ENCODE data around the gene HIVEP1. TPM values are rescaled to one million over a fixed set of nuclear protein-coding genes. Genes with fewer than 3 reads are reported as not detected.

HIVEP1 gene
- total RNA-seq, 4 donors from 2014 or later, result 17.5 to 29.0 (median 24.1) TPM

DNA sequence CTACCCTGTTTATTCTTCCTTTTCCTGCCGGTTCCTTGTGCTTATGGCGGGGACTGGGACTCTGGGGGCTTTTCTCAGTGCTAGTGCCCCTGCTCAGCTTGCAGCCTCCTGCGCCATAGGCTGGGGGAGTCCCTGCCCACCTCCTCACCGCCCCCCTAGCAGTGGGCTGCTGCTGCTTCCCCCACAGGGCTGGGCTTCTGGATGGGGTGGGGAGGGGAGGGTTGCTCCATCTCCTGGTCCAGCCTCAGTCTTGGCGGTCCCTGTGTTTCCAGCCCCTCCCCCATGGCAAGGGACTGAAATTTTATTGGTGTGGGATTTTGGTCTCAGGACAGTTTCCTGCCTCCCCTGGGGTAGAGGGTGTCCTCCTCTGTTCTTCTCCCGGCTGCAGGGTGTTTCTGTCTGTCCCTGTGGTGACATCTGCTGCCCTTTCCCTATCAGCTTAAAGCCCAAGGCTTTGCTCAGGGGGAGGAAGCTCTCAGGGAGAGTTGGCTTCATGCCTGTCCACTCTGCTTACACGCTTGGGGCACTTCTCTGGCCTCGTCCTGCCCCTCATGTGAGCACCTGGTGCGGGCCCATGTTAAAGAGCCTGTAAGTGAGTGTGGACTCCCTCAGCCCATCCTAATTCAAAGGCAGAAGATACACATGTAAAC lies 100.6 kb downstream of the HIVEP1 start:
- no peak for TF ChIP-seq CTCF (IDR thresholded peaks at IDR 0.05; ENCODE audit: low read depth)

GRCh38 chr6:12113190-12113577 lies 101.1 kb downstream of the HIVEP1 start:
- no peak for TF ChIP-seq CTCF (IDR thresholded peaks at IDR 0.05; ENCODE audit: low read depth)

DNA sequence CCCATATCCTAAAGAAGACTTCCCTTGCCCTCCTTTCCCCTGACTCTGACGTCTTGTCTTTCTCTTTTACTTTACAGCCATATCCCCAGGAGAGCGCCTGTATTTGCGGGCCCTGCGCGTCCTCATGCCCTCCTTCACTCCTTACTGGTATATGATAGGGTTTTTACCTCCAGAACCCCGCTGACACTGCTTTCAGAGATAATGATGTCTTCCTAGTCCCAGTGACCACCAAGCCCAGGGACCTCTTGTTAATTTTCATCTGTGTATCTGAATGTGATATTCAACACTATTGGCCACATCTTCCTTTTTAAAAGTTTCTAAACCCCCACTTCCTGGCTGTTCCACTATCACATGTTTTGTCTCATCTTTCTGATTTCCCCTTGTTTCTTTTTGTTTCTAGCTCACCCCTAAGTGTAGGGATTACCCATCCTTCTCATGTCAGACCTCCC lies 102.0 kb downstream of the HIVEP1 start:
- TF ChIP-seq CTCF (IDR thresholded peaks at IDR 0.05; ENCODE audit: low read depth), result no peak

DNA sequence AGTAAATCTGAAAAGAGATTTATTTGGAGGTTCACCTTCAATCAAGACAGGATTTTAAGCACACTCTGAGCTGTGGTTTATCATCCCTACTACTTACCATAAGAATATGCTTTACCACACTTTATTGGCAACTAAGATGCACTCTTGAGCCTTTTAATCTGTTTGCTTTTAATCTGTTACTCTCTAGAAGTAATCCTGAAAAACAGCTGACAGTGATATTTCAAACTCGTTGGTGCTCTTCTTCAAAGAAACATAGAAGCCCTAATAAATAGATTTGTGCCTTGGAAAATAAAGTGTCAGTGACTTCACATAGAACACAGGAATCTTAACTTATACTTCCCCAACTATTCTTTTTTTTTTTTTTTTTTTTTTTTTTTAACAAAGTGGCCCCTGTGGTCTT lies 102.9 kb downstream of the HIVEP1 start:
- TF ChIP-seq CTCF (IDR thresholded peaks at IDR 0.05; ENCODE audit: low read depth), result no peak

- no peak for TF ChIP-seq CTCF (IDR thresholded peaks at IDR 0.05; ENCODE audit: low read depth)
These were observed 103.4 kb downstream of the HIVEP1 start for GRCh38 chr6:12115492-12115891.

DNA sequence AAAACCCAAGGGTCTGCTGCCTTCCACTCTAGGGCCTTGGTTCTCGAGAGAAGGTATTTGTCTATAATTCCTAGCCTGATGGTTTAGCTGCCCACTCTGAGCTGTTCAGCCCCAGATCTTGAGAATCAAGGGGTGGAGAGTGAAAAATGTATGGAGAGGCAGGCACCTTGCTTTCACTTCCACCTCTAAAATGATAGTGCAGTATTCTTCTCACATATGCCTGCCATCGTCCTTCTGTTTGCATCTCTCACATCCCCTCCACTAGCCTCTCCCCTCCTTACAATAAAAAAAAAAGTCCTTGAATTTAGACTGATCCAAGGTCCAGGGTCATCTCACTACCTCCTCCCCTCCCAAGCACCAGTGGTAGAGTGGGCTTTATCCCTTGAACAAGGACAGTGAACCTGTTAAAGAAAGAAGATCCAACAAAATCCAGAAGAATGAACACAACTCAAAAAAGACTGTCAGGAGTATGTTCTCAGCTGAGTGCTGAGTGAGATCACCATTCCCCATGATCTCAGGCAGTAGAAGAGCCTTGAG lies 104.2 kb downstream of the HIVEP1 start:
- no peak for TF ChIP-seq CTCF (IDR thresholded peaks at IDR 0.05; ENCODE audit: low read depth)

GRCh38 chr6:12116978-12117377 lies 104.9 kb downstream of the HIVEP1 start:
- no peak for TF ChIP-seq CTCF (IDR thresholded peaks at IDR 0.05; ENCODE audit: low read depth)
